ENCODE measurements around the gene KRT75. TPM values are rescaled to one million over a fixed set of nuclear protein-coding genes. Genes with fewer than 3 reads are reported as not detected.

KRT75 gene
- total and polyA plus RNA-seq, 2 donors (not counting 3 experiments of a cell fraction or from before 2014, with no cell fraction given): not detected

DNA sequence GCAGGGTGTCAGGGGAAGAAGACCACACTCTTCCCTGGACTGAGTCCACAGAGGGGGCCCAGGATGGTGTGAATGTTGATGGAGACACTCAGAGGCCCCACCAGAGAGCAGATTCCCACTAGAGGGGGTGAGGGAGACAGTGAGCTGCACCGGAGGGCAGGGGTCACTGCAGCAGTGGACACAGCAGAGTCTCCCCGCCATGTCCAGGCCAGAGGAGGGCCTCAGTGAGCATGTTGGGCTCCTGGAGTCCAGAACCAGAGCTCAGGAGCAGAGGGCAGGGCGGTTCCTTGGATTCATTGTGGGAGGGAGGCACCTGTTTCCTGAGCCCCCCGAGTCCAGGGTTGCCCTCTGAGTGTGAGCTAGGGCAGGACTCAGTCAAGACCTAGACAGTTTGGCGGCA lies 26.3 kb downstream of the KRT75 start:
- Histone ChIP-seq H3K9me1 (replicated peaks; ENCODE audit: control insufficient read depth, extremely low read depth, insufficient read depth, low read length) (no peaks in the 10 kb centered on the region), H3K27ac (ENCODE audit: insufficient read depth, low read depth, low read length) (no peak overlapping the region), H3K36me3 (ENCODE audit: control insufficient read depth in 2 of 2, extremely low read depth in 1 of 2, insufficient read depth in 2 of 2, low read length in 2 of 2) (no peaks in the 10 kb centered on the region), H3K4me1 (ENCODE audit: control insufficient read depth, extremely low read depth, insufficient read depth, low read length) (no peaks in the 10 kb centered on the region), H3K27me3 (ENCODE audit: control insufficient read depth in 2 of 2, insufficient read depth in 2 of 2, low read length in 2 of 2) (peaks cover 0 to 4% of the 10 kb centered on the region in 2 experiments), H3K4me3 (replicated peaks in 1 of 3; ENCODE audit: insufficient read depth in 1 of 3, low read depth in 1 of 3, low read length in 3 of 3) (no peak overlapping the region), H2AFZ (ENCODE audit: low read depth, low read length) (no peak overlapping the region), H3K4me2 (ENCODE audit: insufficient read depth, low read length) (no peak overlapping the region), H3K79me2 (ENCODE audit: control insufficient read depth, insufficient read depth, low read length) (no peaks in the 10 kb centered on the region), H3K9ac (replicated peaks; ENCODE audit: extremely low read depth, insufficient read depth, low read length) (no peak overlapping the region), H4K20me1 (replicated peaks; ENCODE audit: control insufficient read depth, extremely low read depth, insufficient read depth, low read length) (no peaks in the 10 kb centered on the region), H3K9me3 (replicated peaks; ENCODE audit: control insufficient read depth, insufficient read depth, low read length) (no peaks in the 10 kb centered on the region)
- DNase-seq (ENCODE audit: low read depth, low spot score) (no peak), FAIRE-seq (no peak)
- TF ChIP-seq GATA2 (IDR thresholded peaks at IDR 0.05; ENCODE audit: insufficient read depth, insufficient read length, low read depth, low read length): no peak
- no peak for TF ChIP-seq MYC (IDR thresholded peaks at IDR 0.05; ENCODE audit: low read depth, low read length)
- no peak for TF ChIP-seq JUN (IDR thresholded peaks at IDR 0.05; ENCODE audit: borderline replicate concordance, insufficient read depth, insufficient read length, low read depth)
- TF ChIP-seq FOS (IDR thresholded peaks at IDR 0.05; ENCODE audit: borderline replicate concordance, insufficient read depth, low read length): no peak
- no peak for TF ChIP-seq EZH2 (IDR thresholded peaks at IDR 0.05; ENCODE audit: borderline replicate concordance, low read depth, low read length, severe bottlenecking)
- no peak for TF ChIP-seq CTCF (IDR thresholded peaks at IDR 0.05; ENCODE audit: extremely low read depth in 1 of 2, insufficient read depth in 1 of 2, low read depth in 1 of 2, low read length in 2 of 2)
- TF ChIP-seq POLR2AphosphoS5 (IDR thresholded peaks at IDR 0.05; ENCODE audit: insufficient read depth, low read depth, low read length): no peak
- TF ChIP-seq, protein P1, sequence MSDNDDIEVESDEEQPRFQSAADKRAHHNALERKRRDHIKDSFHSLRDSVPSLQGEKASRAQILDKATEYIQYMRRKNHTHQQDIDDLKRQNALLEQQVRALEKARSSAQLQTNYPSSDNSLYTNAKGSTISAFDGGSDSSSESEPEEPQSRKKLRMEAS (IDR thresholded peaks at IDR 0.05; ENCODE audit: insufficient read depth, insufficient read length): no peak
- no peak for TF ChIP-seq POLR2A (IDR thresholded peaks at IDR 0.05; ENCODE audit: low read depth, low read length)
- ChIA-PET CTCF (no interaction called here), POLR2A (no interaction called here)
- dilution Hi-C loops (cut with MboI; ENCODE audit: extremely low pct_ligation_motif_present, low sequenced_read_pairs): no loop called here
- intact Hi-C loops (cut with micrococcal nuclease): no loop called here
- no TSS peak for BruUV-seq (replicated peaks)

Measured in endothelial cell of umbilical vein (primary cell).